LHCN-M2 (cell line): ENCODE measurements around the gene CGNL1. TPM values are rescaled to one million over a fixed set of nuclear protein-coding genes. Genes with fewer than 3 reads are reported as not detected.

Experiments used
- DNase-seq: peaks from one replicate; pipeline ENCODE4 v3.0.0-alpha.2; 2012; ENCODE audit warnings: low read depth
- total RNA-seq: library from RNA; depleted of rRNA; stranded (reverse); fragments of >200 nt; gene quantifications from 2 replicates; pipeline ENCODE4 v1.2.3, GENCODE V29; 2014

CGNL1 gene
- total RNA-seq, 1 experiment from 2014 or later, result 2.0 TPM

GRCh38 chr15:57423599-57424140, 47.4 kb downstream of the CGNL1 start:
- no peak for DNase-seq

GRCh38 chr15:57424628-57425405, 48.5 kb downstream of the CGNL1 start:
- no peak for DNase-seq

GRCh38 chr15:57425842-57426241, 49.5 kb downstream of the CGNL1 start:
- no peak for DNase-seq

- DNase-seq, result peak; percentile 74
Measured at GRCh38 chr15:57427367-57427821, 51.1 kb downstream of the CGNL1 start.

GRCh38 chr15:57432141-57432741, 55.9 kb downstream of the CGNL1 start:
- DNase-seq, result no peak

- no peak for DNase-seq
Measured at GRCh38 chr15:57436166-57436565, 59.9 kb downstream of the CGNL1 start.

GRCh38 chr15:57436961-57437360, 60.7 kb downstream of the CGNL1 start:
- DNase-seq, result no peak

- DNase-seq, result no peak
Measured at GRCh38 chr15:57437564-57437963, 61.3 kb downstream of the CGNL1 start.

- DNase-seq, result no peak
Measured at GRCh38 chr15:57438166-57438565, 61.9 kb downstream of the CGNL1 start.

GRCh38 chr15:57439128-57440027, 63.1 kb downstream of the CGNL1 start:
- no peak for DNase-seq

GRCh38 chr15:57440167-57440566, 63.9 kb downstream of the CGNL1 start:
- DNase-seq, result no peak

- peak; percentile 79 for DNase-seq
Measured at GRCh38 chr15:57440799-57441198, 64.5 kb downstream of the CGNL1 start.

- DNase-seq, result no peak
Measured at GRCh38 chr15:57442335-57442734, 66.0 kb downstream of the CGNL1 start.

GRCh38 chr15:57443486-57443885, 67.2 kb downstream of the CGNL1 start:
- DNase-seq, result no peak

- DNase-seq, result peak; percentile 37
Measured at GRCh38 chr15:57444877-57445513, 68.7 kb downstream of the CGNL1 start.

GRCh38 chr15:57445872-57446271, 69.6 kb downstream of the CGNL1 start:
- no peak for DNase-seq

- DNase-seq, result no peak
Measured at GRCh38 chr15:57446393-57446792, 70.1 kb downstream of the CGNL1 start.

GRCh38 chr15:57451555-57451954, 75.2 kb downstream of the CGNL1 start:
- DNase-seq, result no peak

GRCh38 chr15:57452090-57452754, 75.9 kb downstream of the CGNL1 start:
- no peak for DNase-seq

GRCh38 chr15:57455929-57456328, 79.6 kb downstream of the CGNL1 start:
- no peak for DNase-seq

GRCh38 chr15:57456559-57456958, 80.3 kb downstream of the CGNL1 start:
- no peak for DNase-seq
